ENCODE measurements around the gene TNFSF13B.

DNA sequence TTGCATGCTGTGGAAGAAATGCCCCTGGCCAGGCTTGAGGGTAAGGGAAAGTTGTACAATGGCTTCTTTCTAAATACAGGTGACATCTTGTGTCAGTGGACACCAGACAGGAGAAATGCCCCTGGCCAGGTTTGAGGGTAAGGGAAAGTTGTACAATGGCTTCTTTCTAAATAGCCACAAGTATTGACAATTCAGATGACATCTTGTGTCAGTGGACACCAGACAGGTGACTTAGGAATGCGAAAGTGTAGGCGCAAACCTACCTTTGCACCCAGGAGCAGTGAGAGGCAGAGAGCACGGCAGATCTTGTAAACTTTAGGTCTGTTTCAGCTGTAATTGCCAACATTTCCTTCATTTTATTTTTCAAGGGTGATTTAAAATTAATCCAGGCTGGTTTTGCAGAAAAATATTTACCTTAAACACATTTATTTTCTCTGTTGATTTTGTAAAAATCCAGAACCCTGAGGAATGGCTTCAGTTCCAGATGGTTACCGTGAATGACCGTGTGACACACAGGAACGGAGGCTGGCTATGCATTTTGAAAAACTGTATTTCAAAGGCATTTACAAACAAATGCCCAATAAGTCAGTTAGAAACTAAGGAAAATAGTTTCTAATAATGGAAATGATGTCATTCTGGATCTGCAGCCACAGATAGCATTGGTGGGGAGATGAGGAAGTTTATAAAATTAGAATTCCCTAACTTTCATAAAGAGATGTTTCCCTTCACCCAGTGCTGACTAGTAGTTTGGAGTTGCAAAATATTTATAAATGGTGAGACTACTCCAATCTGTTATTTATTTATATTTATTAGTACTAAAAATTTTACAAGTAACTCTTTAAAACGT, 34.9 kb downstream of the TNFSF13B start:
- TF ChIP-seq, protein P1, sequence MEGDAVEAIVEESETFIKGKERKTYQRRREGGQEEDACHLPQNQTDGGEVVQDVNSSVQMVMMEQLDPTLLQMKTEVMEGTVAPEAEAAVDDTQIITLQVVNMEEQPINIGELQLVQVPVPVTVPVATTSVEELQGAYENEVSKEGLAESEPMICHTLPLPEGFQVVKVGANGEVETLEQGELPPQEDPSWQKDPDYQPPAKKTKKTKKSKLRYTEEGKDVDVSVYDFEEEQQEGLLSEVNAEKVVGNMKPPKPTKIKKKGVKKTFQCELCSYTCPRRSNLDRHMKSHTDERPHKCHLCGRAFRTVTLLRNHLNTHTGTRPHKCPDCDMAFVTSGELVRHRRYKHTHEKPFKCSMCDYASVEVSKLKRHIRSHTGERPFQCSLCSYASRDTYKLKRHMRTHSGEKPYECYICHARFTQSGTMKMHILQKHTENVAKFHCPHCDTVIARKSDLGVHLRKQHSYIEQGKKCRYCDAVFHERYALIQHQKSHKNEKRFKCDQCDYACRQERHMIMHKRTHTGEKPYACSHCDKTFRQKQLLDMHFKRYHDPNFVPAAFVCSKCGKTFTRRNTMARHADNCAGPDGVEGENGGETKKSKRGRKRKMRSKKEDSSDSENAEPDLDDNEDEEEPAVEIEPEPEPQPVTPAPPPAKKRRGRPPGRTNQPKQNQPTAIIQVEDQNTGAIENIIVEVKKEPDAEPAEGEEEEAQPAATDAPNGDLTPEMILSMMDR (IDR thresholded peaks at IDR 0.05; ENCODE audit: poor library complexity, severe bottlenecking) = no peak
- TF ChIP-seq TAF1 (IDR thresholded peaks at IDR 0.05; ENCODE audit: low read depth) (no peak), EP300 (conservative IDR thresholded peaks at IDR 0.05; ENCODE audit: poor library complexity, severe bottlenecking) (no peak), POLR2AphosphoS5 (IDR thresholded peaks at IDR 0.05) (no peak), REST (IDR thresholded peaks at IDR 0.05; ENCODE audit: borderline replicate concordance) (no peak)
